ENCODE results near the gene MYPN. TPM values are rescaled to one million over a fixed set of nuclear protein-coding genes. Genes with fewer than 3 reads are reported as not detected.
A peak's percentile ranks its signal among the peaks of the same experiment; 100 is the strongest.

MYPN gene
- total RNA-seq, 4 donors from 2014 or later = 118 to 342 (median 193) TPM

- H3K27me3 ChIP-seq = no peaks in the 10 kb centered on the region
- ATAC-seq = no peak
- H3K4me1 ChIP-seq = no peaks in the 10 kb centered on the region
- in situ Hi-C loops (cut with MboI; ENCODE audit: low sequenced_read_pairs in 4 of 4) (no loop called here), intact Hi-C loops (cut with DNase I; ENCODE audit: low total_unique reads) (no loop called here)
- H3K27ac ChIP-seq = peak overlapping the region in 3 of 4 donors; percentile 52 to 62 (median 59)
- peaks cover 0 to 59% of the 10 kb centered on the region in 2 donors for H3K36me3 ChIP-seq
- DNase-seq = no peak
- H3K9me3 ChIP-seq = no peaks in the 10 kb centered on the region
- no peak overlapping the region for H3K4me3 ChIP-seq
- TF ChIP-seq CTCF (IDR thresholded peaks at IDR 0.05 in 4 of 5, conservative IDR thresholded peaks at IDR 0.05 in 1 of 5) = no peak
- TF ChIP-seq POLR2A (IDR thresholded peaks at IDR 0.05) = no peak
Measured at GRCh38 chr10:68179016-68179415, 69.7 kb downstream of the MYPN start.

DNA sequence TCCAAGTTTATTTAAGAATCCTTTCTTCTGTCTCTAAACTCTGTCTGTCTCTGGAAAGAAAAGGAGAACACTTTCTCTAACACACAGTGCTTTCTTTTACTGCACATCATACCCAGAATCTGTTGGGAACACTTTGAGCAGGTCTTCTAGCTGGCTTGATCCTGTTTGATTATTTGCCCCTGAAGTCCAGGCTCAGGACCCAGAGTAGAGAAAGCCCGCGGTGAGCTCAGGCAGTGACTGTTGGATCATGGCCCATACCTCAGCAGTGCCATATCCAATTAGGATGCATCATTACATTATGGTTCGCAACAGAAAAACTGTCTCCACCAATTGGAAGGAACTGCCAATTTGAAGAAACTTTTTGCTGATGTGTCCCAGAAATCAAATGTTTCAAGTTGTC lies 71.2 kb downstream of the MYPN start:
- peak overlapping the region in 1 of 4 donors; percentile 3 for H3K27ac ChIP-seq
- in situ Hi-C loops (cut with MboI; ENCODE audit: low sequenced_read_pairs in 4 of 4) (no loop called here), intact Hi-C loops (cut with DNase I; ENCODE audit: low total_unique reads) (no loop called here)
- TF ChIP-seq CTCF (IDR thresholded peaks at IDR 0.05 in 4 of 5, conservative IDR thresholded peaks at IDR 0.05 in 1 of 5) (no peak), POLR2A (IDR thresholded peaks at IDR 0.05) (no peak)
- H3K9me3 ChIP-seq = no peaks in the 10 kb centered on the region
- no peaks in the 10 kb centered on the region for H3K27me3 ChIP-seq
- DNase-seq = no peak
- H3K36me3 ChIP-seq = peaks cover 0 to 56% of the 10 kb centered on the region in 2 donors
- H3K4me1 ChIP-seq = no peaks in the 10 kb centered on the region
- H3K4me3 ChIP-seq = no peak overlapping the region
- no peak for ATAC-seq

GRCh38 chr10:68184546-68184945 lies 75.3 kb downstream of the MYPN start:
- Histone ChIP-seq H3K9me3 (no peaks in the 10 kb centered on the region), H3K27me3 (no peaks in the 10 kb centered on the region), H3K4me1 (no peaks in the 10 kb centered on the region), H3K36me3 (peaks cover 0 to 44% of the 10 kb centered on the region in 2 donors), H3K27ac (peak overlapping the region; percentile 30 to 55 (median 46)), H3K4me3 (no peak overlapping the region)
- intact Hi-C loops (cut with DNase I; ENCODE audit: low total_unique reads) = no loop called here
- TF ChIP-seq CTCF (IDR thresholded peaks at IDR 0.05 in 4 of 5, conservative IDR thresholded peaks at IDR 0.05 in 1 of 5) (no peak), POLR2A (IDR thresholded peaks at IDR 0.05) (no peak)
- in situ Hi-C loops (cut with MboI; ENCODE audit: low sequenced_read_pairs in 4 of 4) = no loop called here
- ATAC-seq = no peak
- no peak for DNase-seq

- ATAC-seq (no peak), DNase-seq (no peak)
- no peaks in the 10 kb centered on the region for H3K27me3 ChIP-seq
- no peaks in the 10 kb centered on the region for H3K9me3 ChIP-seq
- no peak for TF ChIP-seq POLR2A (IDR thresholded peaks at IDR 0.05)
- no peak for TF ChIP-seq CTCF (IDR thresholded peaks at IDR 0.05 in 4 of 5, conservative IDR thresholded peaks at IDR 0.05 in 1 of 5)
- in situ Hi-C loops (cut with MboI; ENCODE audit: low sequenced_read_pairs in 4 of 4) = no loop called here
- no peak overlapping the region for H3K4me3 ChIP-seq
- H3K27ac ChIP-seq = peak overlapping the region; percentile 30 to 55 (median 46)
- no peaks in the 10 kb centered on the region for H3K4me1 ChIP-seq
- intact Hi-C loops (cut with DNase I; ENCODE audit: low total_unique reads) = no loop called here
- peaks cover 0 to 44% of the 10 kb centered on the region in 2 donors for H3K36me3 ChIP-seq
Measured at GRCh38 chr10:68185085-68185484, 75.8 kb downstream of the MYPN start.

GRCh38 chr10:68188835-68189234 lies 79.5 kb downstream of the MYPN start:
- in situ Hi-C loops (cut with MboI; ENCODE audit: low sequenced_read_pairs in 4 of 4) = no loop called here
- ATAC-seq (no peak), DNase-seq (no peak)
- no peak overlapping the region for H3K27ac ChIP-seq
- peaks cover 0 to 39% of the 10 kb centered on the region in 2 donors for H3K36me3 ChIP-seq
- intact Hi-C loops (cut with DNase I; ENCODE audit: low total_unique reads) = no loop called here
- no peak for TF ChIP-seq CTCF (IDR thresholded peaks at IDR 0.05 in 4 of 5, conservative IDR thresholded peaks at IDR 0.05 in 1 of 5)
- TF ChIP-seq POLR2A (IDR thresholded peaks at IDR 0.05) = no peak
- no peaks in the 10 kb centered on the region for H3K9me3 ChIP-seq
- no peak overlapping the region for H3K4me3 ChIP-seq
- no peaks in the 10 kb centered on the region for H3K27me3 ChIP-seq
- H3K4me1 ChIP-seq = peaks cover 20 to 27% of the 10 kb centered on the region in 2 donors

Data from gastrocnemius medialis (tissue), 4 donors.